ENCODE results near the gene TET2.

The TET2 gene

GRCh38 chr4:105158837-105159236, 12.2 kb downstream of the TET2 start:
- no peak overlapping the region for H4K91ac ChIP-seq (ENCODE audit: low read length)
- no peak overlapping the region for H2AFZ ChIP-seq (ENCODE audit: low read depth, low read length)
- no peak overlapping the region for H2BK120ac ChIP-seq (ENCODE audit: low read depth, low read length)
- H3K23ac ChIP-seq (ENCODE audit: low read length in 2 of 2) = no peak overlapping the region
- H4K8ac ChIP-seq (ENCODE audit: low read length) = no peak overlapping the region
- H3K14ac ChIP-seq (ENCODE audit: low read length in 2 of 2) = no peak overlapping the region
- no peak overlapping the region for H3K4me3 ChIP-seq (ENCODE audit: insufficient read depth in 1 of 2, low read depth in 1 of 2, low read length in 2 of 2)
- H2BK5ac ChIP-seq (ENCODE audit: low read depth, low read length, poor library complexity, severe bottlenecking) = no peak overlapping the region
- no peak overlapping the region for H3K18ac ChIP-seq (ENCODE audit: low read depth in 1 of 2, low read length in 2 of 2)
- no peak overlapping the region for H2AK5ac ChIP-seq (ENCODE audit: low read length, severe bottlenecking)
- peaks cover 4% of the 10 kb centered on the region for H3K4me1 ChIP-seq (ENCODE audit: control insufficient read depth, insufficient read depth, low read depth, low read length)
- H3K36me3 ChIP-seq (ENCODE audit: control insufficient read depth in 1 of 2, insufficient read depth in 2 of 2, low read depth in 1 of 2, low read length in 2 of 2) = peaks cover 0 to 2% of the 10 kb centered on the region in 2 experiments
- H3K27ac ChIP-seq (ENCODE audit: low read length, poor library complexity, severe bottlenecking) = no peak overlapping the region
- no peak overlapping the region for H3K9ac ChIP-seq (ENCODE audit: low read length)
- H3K4me2 ChIP-seq (ENCODE audit: low read length, poor library complexity, severe bottlenecking) = no peak overlapping the region
- no peaks in the 10 kb centered on the region for H3K27me3 ChIP-seq (ENCODE audit: control insufficient read depth in 1 of 2, insufficient read depth in 1 of 2, low read length in 2 of 2)
- no peak overlapping the region for H3K4ac ChIP-seq (ENCODE audit: low read depth in 1 of 2, low read length in 2 of 2)
- H3K79me1 ChIP-seq (replicated peaks; ENCODE audit: low read length, poor library complexity, severe bottlenecking) = peaks cover 20% of the 10 kb centered on the region
- H3K9me3 ChIP-seq (ENCODE audit: control insufficient read depth, low read length) = no peaks in the 10 kb centered on the region
- peak; percentile 69 for DNase-seq
- no peak overlapping the region for H2BK15ac ChIP-seq (ENCODE audit: low read depth, poor library complexity, severe bottlenecking)
- H2BK12ac ChIP-seq (ENCODE audit: low read length in 2 of 2) = no peak overlapping the region
- WGBS = 31% methylated on average over 6 of the region's 9 CpGs

DNA sequence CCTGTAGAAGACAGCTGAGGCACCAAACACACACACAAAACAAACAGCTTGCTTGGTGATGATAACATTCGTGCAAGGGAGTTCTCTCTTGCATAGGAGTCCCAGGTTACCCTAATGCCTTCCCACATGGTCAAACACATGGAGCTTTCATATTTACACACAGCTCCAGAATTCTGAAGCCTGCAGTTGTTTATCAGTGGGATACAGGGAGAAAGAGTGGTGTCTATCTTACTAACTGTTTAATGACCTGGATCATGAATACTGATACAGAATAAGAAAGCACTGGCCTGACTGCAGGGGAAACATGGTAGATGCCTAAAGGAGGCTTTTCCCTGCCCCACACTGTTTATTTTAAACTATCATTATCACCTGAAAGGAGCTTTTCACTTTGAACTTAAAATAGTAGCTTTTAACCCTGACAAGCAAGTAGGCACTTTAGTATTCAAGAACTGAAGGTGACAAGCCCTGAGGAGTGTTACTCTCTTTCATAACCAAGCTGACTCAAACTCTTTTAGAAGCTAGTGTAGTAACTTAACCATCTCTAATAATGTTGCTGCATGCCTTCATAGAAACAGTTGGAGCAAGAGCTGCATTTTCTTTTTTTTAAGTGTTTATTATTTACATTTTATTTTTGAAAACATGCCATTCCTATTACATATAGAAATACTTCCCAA, 15.6 kb downstream of the TET2 start:
- Histone ChIP-seq H2BK5ac (ENCODE audit: low read depth, low read length, poor library complexity, severe bottlenecking) (no peak overlapping the region), H3K9me3 (ENCODE audit: control insufficient read depth, low read length) (no peaks in the 10 kb centered on the region), H3K4me3 (ENCODE audit: insufficient read depth in 1 of 2, low read depth in 1 of 2, low read length in 2 of 2) (no peak overlapping the region), H3K18ac (ENCODE audit: low read depth in 1 of 2, low read length in 2 of 2) (no peak overlapping the region), H3K9ac (ENCODE audit: low read length) (no peak overlapping the region), H3K4ac (ENCODE audit: low read depth in 1 of 2, low read length in 2 of 2) (no peak overlapping the region), H2BK12ac (ENCODE audit: low read length in 2 of 2) (no peak overlapping the region), H2AFZ (ENCODE audit: low read depth, low read length) (no peak overlapping the region), H2BK120ac (ENCODE audit: low read depth, low read length) (no peak overlapping the region), H3K4me2 (ENCODE audit: low read length, poor library complexity, severe bottlenecking) (no peak overlapping the region), H3K27me3 (ENCODE audit: control insufficient read depth in 1 of 2, insufficient read depth in 1 of 2, low read length in 2 of 2) (no peaks in the 10 kb centered on the region), H3K23ac (ENCODE audit: low read length in 2 of 2) (no peak overlapping the region), H4K8ac (ENCODE audit: low read length) (no peak overlapping the region), H4K91ac (ENCODE audit: low read length) (no peak overlapping the region), H3K4me1 (ENCODE audit: control insufficient read depth, insufficient read depth, low read depth, low read length) (peaks cover 1% of the 10 kb centered on the region), H3K36me3 (ENCODE audit: control insufficient read depth in 1 of 2, insufficient read depth in 2 of 2, low read depth in 1 of 2, low read length in 2 of 2) (peaks cover 0 to 2% of the 10 kb centered on the region in 2 experiments), H2BK15ac (ENCODE audit: low read depth, poor library complexity, severe bottlenecking) (no peak overlapping the region), H3K79me1 (replicated peaks; ENCODE audit: low read length, poor library complexity, severe bottlenecking) (peaks cover 19% of the 10 kb centered on the region), H3K14ac (ENCODE audit: low read length in 2 of 2) (no peak overlapping the region), H2AK5ac (ENCODE audit: low read length, severe bottlenecking) (no peak overlapping the region), H3K27ac (ENCODE audit: low read length, poor library complexity, severe bottlenecking) (no peak overlapping the region)
- DNase-seq = no peak
- 67% methylated on average over 1 of the region's 1 CpG for WGBS

- H2BK12ac ChIP-seq (ENCODE audit: low read length in 2 of 2) = no peak overlapping the region
- no peak overlapping the region for H4K91ac ChIP-seq (ENCODE audit: low read length)
- H3K27ac ChIP-seq (ENCODE audit: low read length, poor library complexity, severe bottlenecking) = no peak overlapping the region
- H4K8ac ChIP-seq (ENCODE audit: low read length) = no peak overlapping the region
- H3K36me3 ChIP-seq (ENCODE audit: control insufficient read depth in 1 of 2, insufficient read depth in 2 of 2, low read depth in 1 of 2, low read length in 2 of 2) = no peaks in the 10 kb centered on the region
- H2AK5ac ChIP-seq (ENCODE audit: low read length, severe bottlenecking) = no peak overlapping the region
- H2BK120ac ChIP-seq (ENCODE audit: low read depth, low read length) = no peak overlapping the region
- H3K79me1 ChIP-seq (replicated peaks; ENCODE audit: low read length, poor library complexity, severe bottlenecking) = peaks cover 18% of the 10 kb centered on the region
- no peak overlapping the region for H3K18ac ChIP-seq (ENCODE audit: low read depth in 1 of 2, low read length in 2 of 2)
- no peak overlapping the region for H3K23ac ChIP-seq (ENCODE audit: low read length in 2 of 2)
- H3K9me3 ChIP-seq (ENCODE audit: control insufficient read depth, low read length) = no peaks in the 10 kb centered on the region
- H3K4ac ChIP-seq (ENCODE audit: low read depth in 1 of 2, low read length in 2 of 2) = no peak overlapping the region
- H3K9ac ChIP-seq (ENCODE audit: low read length) = no peak overlapping the region
- H2BK5ac ChIP-seq (ENCODE audit: low read depth, low read length, poor library complexity, severe bottlenecking) = no peak overlapping the region
- DNase-seq = no peak
- no peaks in the 10 kb centered on the region for H3K27me3 ChIP-seq (ENCODE audit: control insufficient read depth in 1 of 2, insufficient read depth in 1 of 2, low read length in 2 of 2)
- H3K4me2 ChIP-seq (ENCODE audit: low read length, poor library complexity, severe bottlenecking) = no peak overlapping the region
- peaks cover 1% of the 10 kb centered on the region for H3K4me1 ChIP-seq (ENCODE audit: control insufficient read depth, insufficient read depth, low read depth, low read length)
- H3K4me3 ChIP-seq (ENCODE audit: insufficient read depth in 1 of 2, low read depth in 1 of 2, low read length in 2 of 2) = no peak overlapping the region
- H2AFZ ChIP-seq (ENCODE audit: low read depth, low read length) = no peak overlapping the region
- WGBS = 100% methylated on average over 1 of the region's 1 CpG
- no peak overlapping the region for H3K14ac ChIP-seq (ENCODE audit: low read length in 2 of 2)
- H2BK15ac ChIP-seq (ENCODE audit: low read depth, poor library complexity, severe bottlenecking) = no peak overlapping the region
Observed at GRCh38 chr4:105164548-105164947, 17.9 kb downstream of the TET2 start.

DNA sequence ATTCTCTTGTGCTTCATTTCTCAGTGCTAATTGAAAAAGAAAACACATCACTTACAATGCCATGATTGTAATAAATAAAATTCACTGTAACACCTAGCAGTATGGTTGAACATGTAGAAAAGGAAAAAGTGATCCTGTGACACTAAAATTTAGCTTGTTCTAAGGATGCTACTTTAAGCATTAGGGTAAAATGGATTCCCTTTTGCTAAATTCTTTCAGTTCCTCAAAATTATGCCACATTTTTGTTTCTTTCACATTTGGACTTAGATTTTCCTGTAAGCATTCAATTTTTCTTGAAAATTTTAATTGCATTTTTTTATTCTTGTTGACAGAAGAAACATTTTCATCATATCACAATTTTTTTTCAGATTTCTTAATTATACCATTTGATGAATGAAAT, 19.4 kb downstream of the TET2 start:
- no peak overlapping the region for H3K14ac ChIP-seq (ENCODE audit: low read length in 2 of 2)

More for the DNA sequence above, 19.4 kb downstream of the TET2 start:
- Histone ChIP-seq H2BK5ac (ENCODE audit: low read depth, low read length, poor library complexity, severe bottlenecking) (no peak overlapping the region), H3K27me3 (ENCODE audit: control insufficient read depth in 1 of 2, insufficient read depth in 1 of 2, low read length in 2 of 2) (no peaks in the 10 kb centered on the region), H2AFZ (ENCODE audit: low read depth, low read length) (no peak overlapping the region), H3K79me1 (replicated peaks; ENCODE audit: low read length, poor library complexity, severe bottlenecking) (peaks cover 21% of the 10 kb centered on the region), H2BK12ac (ENCODE audit: low read length in 2 of 2) (no peak overlapping the region), H3K23ac (ENCODE audit: low read length in 2 of 2) (no peak overlapping the region), H3K4me2 (ENCODE audit: low read length, poor library complexity, severe bottlenecking) (no peak overlapping the region), H3K4me1 (ENCODE audit: control insufficient read depth, insufficient read depth, low read depth, low read length) (no peaks in the 10 kb centered on the region), H3K4ac (ENCODE audit: low read depth in 1 of 2, low read length in 2 of 2) (no peak overlapping the region), H3K9ac (ENCODE audit: low read length) (no peak overlapping the region), H3K4me3 (ENCODE audit: insufficient read depth in 1 of 2, low read depth in 1 of 2, low read length in 2 of 2) (no peak overlapping the region), H3K27ac (ENCODE audit: low read length, poor library complexity, severe bottlenecking) (no peak overlapping the region), H3K9me3 (ENCODE audit: control insufficient read depth, low read length) (no peaks in the 10 kb centered on the region), H3K18ac (ENCODE audit: low read depth in 1 of 2, low read length in 2 of 2) (no peak overlapping the region), H4K91ac (ENCODE audit: low read length) (no peak overlapping the region), H2BK15ac (ENCODE audit: low read depth, poor library complexity, severe bottlenecking) (no peak overlapping the region), H4K8ac (ENCODE audit: low read length) (no peak overlapping the region), H2AK5ac (ENCODE audit: low read length, severe bottlenecking) (no peak overlapping the region), H3K36me3 (ENCODE audit: control insufficient read depth in 1 of 2, insufficient read depth in 2 of 2, low read depth in 1 of 2, low read length in 2 of 2) (no peaks in the 10 kb centered on the region), H2BK120ac (ENCODE audit: low read depth, low read length) (no peak overlapping the region)
- DNase-seq = no peak
